Measurements from ENCODE around the gene CDKAL1. TPM values are rescaled to one million over a fixed set of nuclear protein-coding genes. Genes with fewer than 3 reads are reported as not detected.

CDKAL1 gene
- total and polyA plus RNA-seq, 8 donors: 13.6 to 20.7 (median 17.5) TPM

GRCh38 chr6:20838113-20838512 is 303.9 kb downstream of the CDKAL1 start:
- ATAC-seq: no peak
- Histone ChIP-seq H3K27ac (no peak overlapping the region), H3K9me3 (no peaks in the 10 kb centered on the region), H3K4me3 (no peak overlapping the region), H3K36me3 (no peaks in the 10 kb centered on the region), H3K27me3 (no peaks in the 10 kb centered on the region), H3K4me1 (no peaks in the 10 kb centered on the region)
- TF ChIP-seq, protein P1, sequence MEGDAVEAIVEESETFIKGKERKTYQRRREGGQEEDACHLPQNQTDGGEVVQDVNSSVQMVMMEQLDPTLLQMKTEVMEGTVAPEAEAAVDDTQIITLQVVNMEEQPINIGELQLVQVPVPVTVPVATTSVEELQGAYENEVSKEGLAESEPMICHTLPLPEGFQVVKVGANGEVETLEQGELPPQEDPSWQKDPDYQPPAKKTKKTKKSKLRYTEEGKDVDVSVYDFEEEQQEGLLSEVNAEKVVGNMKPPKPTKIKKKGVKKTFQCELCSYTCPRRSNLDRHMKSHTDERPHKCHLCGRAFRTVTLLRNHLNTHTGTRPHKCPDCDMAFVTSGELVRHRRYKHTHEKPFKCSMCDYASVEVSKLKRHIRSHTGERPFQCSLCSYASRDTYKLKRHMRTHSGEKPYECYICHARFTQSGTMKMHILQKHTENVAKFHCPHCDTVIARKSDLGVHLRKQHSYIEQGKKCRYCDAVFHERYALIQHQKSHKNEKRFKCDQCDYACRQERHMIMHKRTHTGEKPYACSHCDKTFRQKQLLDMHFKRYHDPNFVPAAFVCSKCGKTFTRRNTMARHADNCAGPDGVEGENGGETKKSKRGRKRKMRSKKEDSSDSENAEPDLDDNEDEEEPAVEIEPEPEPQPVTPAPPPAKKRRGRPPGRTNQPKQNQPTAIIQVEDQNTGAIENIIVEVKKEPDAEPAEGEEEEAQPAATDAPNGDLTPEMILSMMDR (IDR thresholded peaks at IDR 0.05): no peak
- DNase-seq: no peak
- intact Hi-C loops (cut with DNase I): no loop called here

- DNase-seq: no peak
- TF ChIP-seq, protein P1 (IDR thresholded peaks at IDR 0.05): no peak
- Histone ChIP-seq H3K9me3 (no peaks in the 10 kb centered on the region), H3K4me1 (no peaks in the 10 kb centered on the region), H3K27ac (no peak overlapping the region), H3K36me3 (no peaks in the 10 kb centered on the region), H3K27me3 (no peaks in the 10 kb centered on the region), H3K4me3 (no peak overlapping the region)
- intact Hi-C loops (cut with DNase I): no loop called here
- ATAC-seq: no peak
These were observed 305.4 kb downstream of the CDKAL1 start for GRCh38 chr6:20839630-20840029.

DNA sequence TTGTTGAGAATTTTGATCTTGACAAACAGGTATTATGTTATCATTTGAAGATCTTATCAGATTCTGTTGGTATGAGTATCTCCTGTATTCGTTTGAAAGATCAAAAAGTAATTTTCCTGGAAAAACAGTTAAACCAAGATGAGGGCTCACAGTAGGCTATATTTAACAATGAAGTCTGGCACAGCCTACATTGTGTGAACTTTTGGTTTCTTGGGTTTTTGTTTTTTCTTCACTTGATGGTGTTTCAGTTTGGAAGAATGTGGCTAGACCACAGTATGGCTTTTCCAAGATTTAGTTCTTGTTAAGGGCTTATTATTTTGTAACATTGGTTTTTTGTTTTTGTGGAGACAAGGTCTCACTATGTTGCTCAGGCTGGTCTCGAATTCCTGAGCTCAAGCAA is 306.4 kb downstream of the CDKAL1 start:
- intact Hi-C loops (cut with DNase I): no loop called here
- TF ChIP-seq, protein P1 (IDR thresholded peaks at IDR 0.05): no peak
- Histone ChIP-seq H3K27ac (no peak overlapping the region), H3K4me3 (no peak overlapping the region), H3K4me1 (no peaks in the 10 kb centered on the region), H3K27me3 (no peaks in the 10 kb centered on the region), H3K9me3 (no peaks in the 10 kb centered on the region), H3K36me3 (no peaks in the 10 kb centered on the region)
- ATAC-seq (no peak), DNase-seq (no peak)

GRCh38 chr6:20841806-20842205 is 307.5 kb downstream of the CDKAL1 start:
- TF ChIP-seq, protein P1 (IDR thresholded peaks at IDR 0.05): no peak
- ATAC-seq: no peak
- intact Hi-C loops (cut with DNase I): no loop called here

DNA sequence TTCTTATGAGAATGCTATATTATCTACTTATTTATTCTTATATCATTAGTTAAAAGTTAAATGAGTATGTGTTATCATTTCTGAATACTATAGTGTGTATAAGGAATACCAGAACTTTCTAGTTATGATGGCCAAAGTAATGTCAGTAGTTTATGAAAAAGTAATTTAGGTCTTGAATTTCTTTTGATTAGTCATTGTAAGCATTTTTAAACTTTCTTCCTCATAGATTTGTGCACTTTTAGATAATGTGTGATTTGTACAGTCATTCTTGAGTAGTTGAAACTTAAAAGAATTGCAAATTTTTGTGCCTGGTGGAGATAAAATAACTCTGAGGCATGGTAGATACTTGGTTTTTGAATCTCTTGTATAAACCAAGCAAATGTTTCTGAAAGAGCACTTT is 311.3 kb downstream of the CDKAL1 start:
- intact Hi-C loops (cut with DNase I): no loop called here

More at GRCh38 chr6:20841806-20842205, 307.5 kb downstream of the CDKAL1 start:
- Histone ChIP-seq H3K4me3 (no peak overlapping the region), H3K27me3 (no peaks in the 10 kb centered on the region), H3K27ac (no peak overlapping the region), H3K36me3 (no peaks in the 10 kb centered on the region), H3K4me1 (no peaks in the 10 kb centered on the region), H3K9me3 (no peaks in the 10 kb centered on the region)
- no peak for DNase-seq

More for the DNA sequence above, 311.3 kb downstream of the CDKAL1 start:
- no peak overlapping the region for H3K4me3 ChIP-seq
- H3K27me3 ChIP-seq: no peaks in the 10 kb centered on the region
- no peaks in the 10 kb centered on the region for H3K36me3 ChIP-seq
- H3K4me1 ChIP-seq: no peaks in the 10 kb centered on the region
- ATAC-seq: no peak
- TF ChIP-seq, protein P1 (IDR thresholded peaks at IDR 0.05): no peak
- no peaks in the 10 kb centered on the region for H3K9me3 ChIP-seq
- no peak for DNase-seq
- H3K27ac ChIP-seq: no peak overlapping the region
